GM12891 (cell line): ENCODE measurements around the gene ARHGEF4.

Experiments
- PAX5 ChIP-seq: IDR thresholded peaks from 2 replicates; pipeline ENCODE4 v1.6.1; 2011; ENCODE audit warnings: low read length, moderate library complexity, mild to moderate bottlenecking; ENCODE audit not compliant: insufficient read depth, severe bottlenecking
- POLR2A ChIP-seq: IDR thresholded peaks from 2 replicates; pipeline ENCODE4 v1.6.1; 2011; ENCODE audit warnings: low read depth, low read length, control low read depth
- POLR2AphosphoS5 ChIP-seq: IDR thresholded peaks from 2 replicates; pipeline ENCODE4 v1.6.1; 2011; ENCODE audit warnings: low read depth, low read length, control low read depth
- POU2F2 ChIP-seq: IDR thresholded peaks from 2 replicates; pipeline ENCODE4 v1.6.1; 2011; ENCODE audit warnings: low read depth, mild to moderate bottlenecking, control low read depth, low read length, moderate library complexity
- SPI1 ChIP-seq: IDR thresholded peaks from 2 replicates; pipeline ENCODE4 v1.6.1; 2011; ENCODE audit warnings: low read depth, low read length, control low read depth
- TAF1 ChIP-seq: IDR thresholded peaks from 2 replicates; pipeline ENCODE4 v1.6.1; 2011; ENCODE audit warnings: low read depth, low read length, control low read depth

DNA sequence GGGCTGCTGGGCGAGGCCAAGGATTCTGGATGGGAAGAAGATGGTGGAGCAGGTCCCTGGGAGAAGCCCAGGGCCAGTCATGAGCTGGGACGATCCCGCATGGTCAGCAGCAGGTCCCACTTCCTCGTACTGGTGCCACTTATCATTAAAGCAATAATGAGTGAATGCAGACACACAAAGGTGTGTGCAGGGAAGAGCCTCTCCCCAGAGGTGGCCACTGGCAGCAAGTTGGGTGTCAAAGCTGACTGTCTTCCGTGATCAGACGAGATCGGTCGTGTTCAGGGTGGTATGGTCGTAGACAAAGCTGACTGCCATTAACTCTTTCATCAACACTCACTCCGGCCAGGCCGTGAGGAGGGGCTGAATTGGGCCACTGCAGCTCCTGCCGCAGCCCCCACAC is 10.3 kb upstream of the ARHGEF4 start:
- TF ChIP-seq SPI1, result no peak
- no peak for TF ChIP-seq POLR2A
- no peak for TF ChIP-seq PAX5
- TF ChIP-seq POLR2AphosphoS5, result no peak
- no peak for TF ChIP-seq TAF1
- TF ChIP-seq POU2F2, result no peak
